ENCODE results near the gene ADARB1. TPM values are rescaled to one million over a fixed set of nuclear protein-coding genes. Genes with fewer than 3 reads are reported as not detected.

ADARB1 gene
- polyA plus RNA-seq, 1 donor (not counting 4 experiments of a cell fraction or from before 2014, with no cell fraction given): 13.0 TPM

DNA sequence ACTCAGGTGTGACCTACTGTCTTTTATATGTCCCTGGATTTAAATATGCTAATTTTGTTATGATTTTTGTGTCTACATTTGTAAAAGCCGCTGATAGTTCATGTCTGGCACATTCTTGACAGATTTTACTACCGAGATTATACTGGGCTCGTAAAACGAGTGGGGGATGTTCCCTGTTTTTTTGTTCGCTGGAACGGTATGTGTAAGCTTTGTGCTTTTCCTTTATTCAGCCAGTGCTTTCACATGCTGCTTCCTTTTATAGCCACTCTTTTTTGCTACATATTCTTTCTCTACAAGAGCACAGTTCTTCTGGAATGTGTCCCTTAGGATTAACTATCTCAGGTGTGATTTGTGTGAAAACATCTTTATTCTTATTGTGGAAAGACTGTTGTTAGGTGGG lies 46.6 kb downstream of the ADARB1 start:
- H3K4me3 ChIP-seq (ENCODE audit: control insufficient read depth in 2 of 3, extremely low read depth in 1 of 3, insufficient read depth in 2 of 3, low read depth in 1 of 3, low read length in 3 of 3): no peak overlapping the region
- no peaks in the 10 kb centered on the region for H4K20me1 ChIP-seq (ENCODE audit: control insufficient read depth, extremely low read depth, insufficient read depth, low read length)
- H3K27ac ChIP-seq (ENCODE audit: control insufficient read depth, insufficient read depth, low read length): no peak overlapping the region
- H3K4me2 ChIP-seq (ENCODE audit: control insufficient read depth, extremely low read depth, insufficient read depth, low read depth, low read length): no peak overlapping the region
- H3K9me1 ChIP-seq (ENCODE audit: control insufficient read depth, extremely low read depth, insufficient read depth, low read length): no peaks in the 10 kb centered on the region
- TF ChIP-seq, protein P1, sequence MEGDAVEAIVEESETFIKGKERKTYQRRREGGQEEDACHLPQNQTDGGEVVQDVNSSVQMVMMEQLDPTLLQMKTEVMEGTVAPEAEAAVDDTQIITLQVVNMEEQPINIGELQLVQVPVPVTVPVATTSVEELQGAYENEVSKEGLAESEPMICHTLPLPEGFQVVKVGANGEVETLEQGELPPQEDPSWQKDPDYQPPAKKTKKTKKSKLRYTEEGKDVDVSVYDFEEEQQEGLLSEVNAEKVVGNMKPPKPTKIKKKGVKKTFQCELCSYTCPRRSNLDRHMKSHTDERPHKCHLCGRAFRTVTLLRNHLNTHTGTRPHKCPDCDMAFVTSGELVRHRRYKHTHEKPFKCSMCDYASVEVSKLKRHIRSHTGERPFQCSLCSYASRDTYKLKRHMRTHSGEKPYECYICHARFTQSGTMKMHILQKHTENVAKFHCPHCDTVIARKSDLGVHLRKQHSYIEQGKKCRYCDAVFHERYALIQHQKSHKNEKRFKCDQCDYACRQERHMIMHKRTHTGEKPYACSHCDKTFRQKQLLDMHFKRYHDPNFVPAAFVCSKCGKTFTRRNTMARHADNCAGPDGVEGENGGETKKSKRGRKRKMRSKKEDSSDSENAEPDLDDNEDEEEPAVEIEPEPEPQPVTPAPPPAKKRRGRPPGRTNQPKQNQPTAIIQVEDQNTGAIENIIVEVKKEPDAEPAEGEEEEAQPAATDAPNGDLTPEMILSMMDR (optimal IDR thresholded peaks at IDR 0.05 in 1 of 3, IDR thresholded peaks at IDR 0.05 in 1 of 3, conservative IDR thresholded peaks at IDR 0.05 in 1 of 3; ENCODE audit: extremely low read depth in 1 of 3, insufficient read depth in 2 of 3, low read length in 3 of 3): no peak
- no peak for TF ChIP-seq EZH2 (IDR thresholded peaks at IDR 0.05; ENCODE audit: low read length)
- H2AFZ ChIP-seq (ENCODE audit: control insufficient read depth, low read length): no peak overlapping the region
- H3K79me2 ChIP-seq (ENCODE audit: control insufficient read depth, insufficient read depth, low read length): peaks cover 3% of the 10 kb centered on the region
- no peak overlapping the region for H3K9ac ChIP-seq (ENCODE audit: control insufficient read depth, extremely low read depth, insufficient read depth, low read length)
- H3K9me3 ChIP-seq (ENCODE audit: control insufficient read depth, low read depth, low read length): no peaks in the 10 kb centered on the region
- H3K4me1 ChIP-seq (ENCODE audit: control insufficient read depth, extremely low read depth, insufficient read depth, low read length): peaks cover 2% of the 10 kb centered on the region
- peaks cover 0 to 9% of the 10 kb centered on the region in 2 experiments for H3K36me3 ChIP-seq (ENCODE audit: control insufficient read depth in 2 of 2, extremely low read depth in 1 of 2, insufficient read depth in 2 of 2, low read length in 2 of 2)
- no peak for DNase-seq (ENCODE audit: low read depth, low spot score)
- no peak for FAIRE-seq
- H3K27me3 ChIP-seq (ENCODE audit: control insufficient read depth, extremely low read depth, insufficient read depth, low read length): no peaks in the 10 kb centered on the region
- dilution Hi-C loops (cut with MboI; ENCODE audit: extremely low pct_ligation_motif_present, low sequenced_read_pairs): no loop called here

DNA sequence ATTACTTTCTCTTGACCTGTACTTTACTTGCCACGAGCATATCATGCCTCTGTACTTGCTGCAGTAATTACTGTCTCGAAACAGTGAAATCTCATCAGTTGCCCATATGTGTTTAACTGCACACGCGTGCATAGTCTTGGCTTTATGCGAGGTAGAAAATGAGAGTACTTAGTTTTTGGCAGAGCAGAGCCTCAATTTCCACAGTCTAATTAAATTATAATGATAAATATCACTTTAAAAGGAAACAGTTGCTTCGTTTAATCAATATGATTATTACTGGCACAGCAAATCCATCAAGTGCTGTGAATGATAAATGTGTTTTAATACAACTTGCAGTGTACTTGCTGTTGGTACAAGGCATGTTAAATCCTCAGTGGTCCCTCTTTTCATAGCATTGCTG lies 47.6 kb downstream of the ADARB1 start:
- Histone ChIP-seq H4K20me1 (ENCODE audit: control insufficient read depth, extremely low read depth, insufficient read depth, low read length) (no peaks in the 10 kb centered on the region), H3K27me3 (ENCODE audit: control insufficient read depth, extremely low read depth, insufficient read depth, low read length) (no peaks in the 10 kb centered on the region), H3K27ac (ENCODE audit: control insufficient read depth, insufficient read depth, low read length) (no peak overlapping the region), H3K36me3 (ENCODE audit: control insufficient read depth in 2 of 2, extremely low read depth in 1 of 2, insufficient read depth in 2 of 2, low read length in 2 of 2) (peaks cover 3 to 10% of the 10 kb centered on the region in 2 experiments), H3K4me1 (ENCODE audit: control insufficient read depth, extremely low read depth, insufficient read depth, low read length) (no peaks in the 10 kb centered on the region), H3K4me2 (ENCODE audit: control insufficient read depth, extremely low read depth, insufficient read depth, low read depth, low read length) (no peak overlapping the region), H2AFZ (ENCODE audit: control insufficient read depth, low read length) (no peak overlapping the region), H3K9me3 (ENCODE audit: control insufficient read depth, low read depth, low read length) (no peaks in the 10 kb centered on the region), H3K4me3 (ENCODE audit: control insufficient read depth in 2 of 3, extremely low read depth in 1 of 3, insufficient read depth in 2 of 3, low read depth in 1 of 3, low read length in 3 of 3) (no peak overlapping the region), H3K79me2 (ENCODE audit: control insufficient read depth, insufficient read depth, low read length) (peaks cover 3% of the 10 kb centered on the region), H3K9me1 (ENCODE audit: control insufficient read depth, extremely low read depth, insufficient read depth, low read length) (no peaks in the 10 kb centered on the region), H3K9ac (ENCODE audit: control insufficient read depth, extremely low read depth, insufficient read depth, low read length) (no peak overlapping the region)
- FAIRE-seq: no peak
- no peak for DNase-seq (ENCODE audit: low read depth, low spot score)
- no peak for TF ChIP-seq EZH2 (IDR thresholded peaks at IDR 0.05; ENCODE audit: low read length)
- dilution Hi-C loops (cut with MboI; ENCODE audit: extremely low pct_ligation_motif_present, low sequenced_read_pairs): no loop called here
